Activated CD4-positive, alpha-beta T cell treated with anti-CD3 and anti-CD28 coated beads for 36 hours (primary cell): ENCODE data around the gene MAN1A1. TPM values are rescaled to one million over a fixed set of nuclear protein-coding genes. Genes with fewer than 3 reads are reported as not detected.

Experiments
- ATAC-seq: fragments of 200-7000 bp; cut with Tn5 transposase; one replicate; pipeline ENCODE4 v1.10.0; 2021; ENCODE audit warnings: mild to moderate bottlenecking, moderate library complexity
- CTCF ChIA-PET: fragments of 350-600 bp; sonication (Branson Sonifier 250); formaldehyde crosslinking; loops from one replicate; lab custom pipeline; 2021; ENCODE audit warnings: antibody characterized with exemption; lab: Charles Lee
- POLR2A ChIA-PET: fragments of 350-600 bp; sonication (Branson Sonifier 250); formaldehyde crosslinking; loops from one replicate; lab custom pipeline; 2021; ENCODE audit warnings: antibody characterized with exemption, inconsistent platforms; lab: Charles Lee
- DNase-seq: peaks from one replicate; pipeline ENCODE4 v3.0.0-alpha.2; 2020
- H3K27ac Mint-ChIP-seq: one replicate; pipeline ENCODE4 v1.8.0; 2021; ENCODE audit warnings: mixed read lengths
- H3K27me3 Mint-ChIP-seq: one replicate; pipeline ENCODE4 v1.8.0; 2021; ENCODE audit warnings: mixed read lengths
- H3K36me3 Mint-ChIP-seq: one replicate; pipeline ENCODE4 v1.8.0; 2021; ENCODE audit warnings: low read depth, mixed read lengths
- H3K4me1 Mint-ChIP-seq: one replicate; pipeline ENCODE4 v1.8.0; 2021; ENCODE audit warnings: mixed read lengths
- H3K4me3 Mint-ChIP-seq: one replicate; pipeline ENCODE4 v1.8.0; 2021; ENCODE audit warnings: mild to moderate bottlenecking, moderate library complexity, mixed read lengths
- H3K9me3 Mint-ChIP-seq: one replicate; pipeline ENCODE4 v1.8.0; 2021; ENCODE audit warnings: low read depth, mixed read lengths
- intact Hi-C, 2 experiments: fragments of 100-400 bp; cut with DNase I in 1 of 2; cut with micrococcal nuclease in 1 of 2; formaldehyde crosslinking; loops; one replicate each; pipeline versions ENCODE4 v1.14.2 to v1.15.1; 2022 to 2024; cut with DNase I, micrococcal nuclease
- total RNA-seq, 2 experiments: library from RNA; stranded (reverse); gene quantifications; one replicate each; pipeline ENCODE4 v1.2.3, GENCODE V29; 2021

MAN1A1 gene
- total RNA-seq, 2 experiments from 2014 or later, result 15.3 to 18.4 TPM

DNA sequence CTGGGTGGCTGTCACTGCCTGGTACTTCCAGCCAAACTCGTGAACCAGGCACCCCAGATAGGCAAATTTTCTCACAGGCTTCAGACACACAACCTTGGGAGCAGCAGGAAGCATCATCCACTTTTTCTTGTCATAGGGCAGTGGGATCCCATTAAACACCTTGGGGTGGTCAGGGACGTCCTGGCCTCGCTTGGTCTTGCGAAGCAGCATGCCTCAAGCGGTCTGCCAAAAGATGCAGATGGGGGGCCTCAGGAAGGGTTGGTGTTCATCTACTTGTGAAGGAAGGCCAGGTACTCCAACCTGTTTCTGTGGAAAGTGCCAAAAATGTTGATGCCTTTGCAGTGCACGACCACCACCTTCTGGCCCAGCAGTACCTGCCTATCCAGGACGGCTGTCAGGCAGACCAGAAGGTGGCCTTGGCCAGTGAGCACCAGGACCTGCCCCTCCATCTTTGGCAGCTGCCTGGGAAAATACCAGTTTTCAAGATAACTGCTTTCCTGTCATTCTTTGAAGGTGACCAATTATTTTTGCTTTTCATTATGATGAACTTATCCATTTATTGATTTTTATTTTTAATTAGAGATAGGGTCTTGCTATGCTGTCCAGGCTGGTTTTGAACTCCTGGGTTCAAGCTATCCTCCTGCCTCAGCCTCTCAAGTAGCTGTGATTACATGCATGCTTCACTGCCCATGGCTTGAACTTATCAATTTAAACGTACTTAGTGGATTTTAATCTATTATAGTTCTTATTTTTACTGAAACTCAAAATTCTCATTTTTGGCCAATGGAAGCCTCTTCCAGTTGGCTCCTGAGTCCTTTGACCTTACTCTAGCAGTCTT is 80.1 kb downstream of the MAN1A1 start:
- Mint-ChIP-seq H3K4me3 (no peak overlapping the region), H3K27ac (no peak overlapping the region), H3K9me3 (peaks cover 8% of the 10 kb centered on the region), H3K27me3 (no peaks in the 10 kb centered on the region), H3K36me3 (peaks cover 16% of the 10 kb centered on the region), H3K4me1 (peaks cover 20% of the 10 kb centered on the region)
- ChIA-PET POLR2A (no interaction called here), CTCF (interaction anchor here (0.7 kb wide), 1 partner anchor 144 kb away, joined by 3 read pairs; no protein-coding TSS in a partner anchor)
- DNase-seq, result no peak
- no peak for ATAC-seq
- intact Hi-C loops, result no loop called here

GRCh38 chr6:119267126-119267905 is 82.2 kb downstream of the MAN1A1 start:
- Mint-ChIP-seq H3K36me3 (peaks cover 22% of the 10 kb centered on the region), H3K27ac (no peak overlapping the region), H3K27me3 (no peaks in the 10 kb centered on the region), H3K9me3 (peaks cover 13% of the 10 kb centered on the region), H3K4me3 (no peak overlapping the region), H3K4me1 (peaks cover 20% of the 10 kb centered on the region)
- ATAC-seq (peak; percentile 72), DNase-seq (no peak)
- POLR2A ChIA-PET, result no interaction called here
- intact Hi-C loops, result no loop called here
- CTCF ChIA-PET, result no interaction called here

GRCh38 chr6:119264854-119265397 is 84.6 kb downstream of the MAN1A1 start:
- Mint-ChIP-seq H3K4me3 (no peak overlapping the region), H3K4me1 (peaks cover 28% of the 10 kb centered on the region), H3K9me3 (peaks cover 7% of the 10 kb centered on the region), H3K27me3 (no peaks in the 10 kb centered on the region), H3K36me3 (peaks cover 13% of the 10 kb centered on the region), H3K27ac (no peak overlapping the region)
- CTCF ChIA-PET, result interaction anchor here (1.1 to 1.4 kb wide), 2 partner anchors 8 to 22 kb away, joined by 3 read pairs; no protein-coding TSS in a partner anchor
- intact Hi-C loops, result no loop called here
- POLR2A ChIA-PET, result no interaction called here
- ATAC-seq (no peak), DNase-seq (no peak)

- Mint-ChIP-seq H3K27me3 (no peaks in the 10 kb centered on the region), H3K9me3 (peaks cover 7% of the 10 kb centered on the region), H3K36me3 (peaks cover 11% of the 10 kb centered on the region), H3K4me1 (peaks cover 17% of the 10 kb centered on the region), H3K4me3 (no peak overlapping the region), H3K27ac (no peak overlapping the region)
- intact Hi-C loops, result no loop called here
- ChIA-PET POLR2A (no interaction called here), CTCF (no interaction called here)
- DNase-seq, result no peak
- no peak for ATAC-seq
Observed at GRCh38 chr6:119262612-119263011, 86.9 kb downstream of the MAN1A1 start.

DNA sequence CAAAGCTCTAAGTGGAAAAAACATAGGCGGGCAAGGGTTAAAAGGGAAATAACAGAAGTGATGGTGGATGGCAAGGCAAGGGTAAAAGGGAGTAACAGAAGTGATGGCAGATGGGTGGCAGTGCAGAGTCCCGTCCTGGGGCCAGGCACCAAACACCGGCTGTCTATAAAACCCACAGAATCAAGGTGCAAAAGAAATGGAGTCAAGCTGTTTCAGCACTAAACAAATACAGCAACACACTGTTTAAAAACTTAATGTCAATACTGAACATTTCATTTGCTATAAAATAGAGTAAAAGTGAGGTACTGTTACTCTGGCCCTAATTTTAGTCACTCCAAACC is 87.6 kb downstream of the MAN1A1 start:
- DNase-seq, result no peak
- POLR2A ChIA-PET, result no interaction called here
- peaks cover 20% of the 10 kb centered on the region for H3K4me1 Mint-ChIP-seq
- intact Hi-C loops, result no loop called here
- peaks cover 7% of the 10 kb centered on the region for H3K9me3 Mint-ChIP-seq
- H3K27me3 Mint-ChIP-seq, result no peaks in the 10 kb centered on the region
- H3K36me3 Mint-ChIP-seq, result peaks cover 11% of the 10 kb centered on the region
- no peak for ATAC-seq
- H3K27ac Mint-ChIP-seq, result peak overlapping the region; percentile 44
- CTCF ChIA-PET, result interaction anchor here (0.8 kb wide), 1 partner anchor 20 kb away, joined by 3 read pairs; no protein-coding TSS in a partner anchor
- H3K4me3 Mint-ChIP-seq, result no peak overlapping the region

DNA sequence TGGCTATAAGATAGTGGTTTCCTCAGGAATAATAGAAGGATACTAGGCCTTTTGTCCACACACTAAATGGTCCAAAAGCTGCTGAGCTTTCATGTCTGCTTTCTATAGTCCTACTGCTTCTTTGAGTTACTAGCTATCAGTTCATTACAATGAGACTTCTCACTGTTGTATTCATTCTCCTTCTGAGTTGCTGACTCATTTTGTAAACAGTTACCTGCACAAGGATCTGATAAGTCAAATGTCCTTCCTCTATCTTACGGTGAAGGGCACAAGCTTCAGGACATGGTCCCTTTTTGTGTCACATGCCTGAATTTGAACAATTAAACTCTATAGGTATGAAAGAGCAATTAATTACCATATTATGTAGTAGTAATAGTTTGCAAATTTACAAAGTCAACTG is 90.5 kb downstream of the MAN1A1 start:
- Mint-ChIP-seq H3K36me3 (peaks cover 11% of the 10 kb centered on the region), H3K9me3 (peaks cover 7% of the 10 kb centered on the region), H3K27ac (no peak overlapping the region), H3K4me3 (no peak overlapping the region), H3K4me1 (peaks cover 32% of the 10 kb centered on the region), H3K27me3 (no peaks in the 10 kb centered on the region)
- intact Hi-C loops, result no loop called here
- DNase-seq (no peak), ATAC-seq (no peak)
- ChIA-PET POLR2A (no interaction called here), CTCF (interaction anchor here (1.9 kb wide), 1 partner anchor 11 kb away, joined by 4 read pairs; no protein-coding TSS in a partner anchor)

DNA sequence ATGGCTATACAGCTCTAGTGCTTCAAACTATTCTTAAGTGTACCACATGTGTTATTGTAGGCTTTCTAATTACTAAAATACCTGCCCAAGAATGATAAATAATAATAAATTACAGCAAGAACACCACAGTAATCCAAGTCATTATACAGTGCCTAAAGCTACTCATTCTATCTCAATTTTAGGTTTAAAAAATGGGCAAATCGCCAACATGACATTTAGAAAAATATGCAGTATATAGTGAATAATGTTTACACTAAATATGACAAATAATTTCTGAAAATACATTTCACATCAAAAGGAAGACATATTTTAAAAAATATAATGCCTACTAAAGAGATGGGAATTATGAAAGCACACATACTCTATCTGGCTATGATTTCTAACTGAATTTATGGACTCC is 91.8 kb downstream of the MAN1A1 start:
- Mint-ChIP-seq H3K27ac (no peak overlapping the region), H3K4me1 (peaks cover 32% of the 10 kb centered on the region), H3K27me3 (no peaks in the 10 kb centered on the region), H3K9me3 (peaks cover 4% of the 10 kb centered on the region), H3K36me3 (peaks cover 11% of the 10 kb centered on the region), H3K4me3 (no peak overlapping the region)
- ChIA-PET POLR2A (no interaction called here), CTCF (interaction anchor here (1.1 kb wide), 1 partner anchor 147 kb away, joined by 4 read pairs; no protein-coding TSS in a partner anchor)
- DNase-seq (no peak), ATAC-seq (no peak)
- intact Hi-C loops, result no loop called here

GRCh38 chr6:119256978-119257462 is 92.5 kb downstream of the MAN1A1 start:
- Mint-ChIP-seq H3K27ac (peak overlapping the region; percentile 11), H3K27me3 (no peaks in the 10 kb centered on the region), H3K4me1 (peaks cover 32% of the 10 kb centered on the region), H3K4me3 (no peak overlapping the region), H3K36me3 (peaks cover 8% of the 10 kb centered on the region), H3K9me3 (peaks cover 2% of the 10 kb centered on the region)
- intact Hi-C loops, result no loop called here
- ChIA-PET POLR2A (no interaction called here), CTCF (interaction anchor here (1.1 kb wide), 1 partner anchor 146 kb away, joined by 4 read pairs; no protein-coding TSS in a partner anchor)
- DNase-seq (no peak), ATAC-seq (no peak)

DNA sequence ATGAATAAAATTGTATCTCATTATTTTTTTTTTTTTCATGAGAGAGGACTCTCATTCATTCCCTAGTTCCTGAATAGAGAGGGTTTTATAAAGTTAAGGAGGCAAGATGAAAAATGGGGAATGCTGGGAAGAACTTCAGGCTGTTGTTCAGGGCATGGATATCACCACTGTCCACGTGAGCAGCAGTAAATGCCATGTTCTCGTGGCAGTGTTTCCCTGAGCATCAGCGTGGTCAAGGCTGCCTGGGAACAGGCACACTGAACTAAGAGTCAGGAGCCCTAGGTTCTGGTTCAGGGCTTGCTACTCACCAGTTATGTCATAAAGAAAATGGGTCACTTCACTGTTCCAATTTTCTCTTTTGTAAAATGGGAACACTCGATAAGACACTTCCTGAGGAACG is 93.2 kb downstream of the MAN1A1 start:
- no peaks in the 10 kb centered on the region for H3K27me3 Mint-ChIP-seq
- H3K27ac Mint-ChIP-seq, result no peak overlapping the region
- ChIA-PET CTCF (interaction anchor here (1.1 to 1.6 kb wide), 2 partner anchors 10 to 145 kb away, joined by 4 read pairs; no protein-coding TSS in a partner anchor), POLR2A (no interaction called here)
- H3K4me3 Mint-ChIP-seq, result no peak overlapping the region
- no peaks in the 10 kb centered on the region for H3K9me3 Mint-ChIP-seq
- no peak for DNase-seq
- ATAC-seq, result no peak
- H3K4me1 Mint-ChIP-seq, result peaks cover 26% of the 10 kb centered on the region
- intact Hi-C loops, result no loop called here
- peaks cover 3% of the 10 kb centered on the region for H3K36me3 Mint-ChIP-seq

GRCh38 chr6:119255492-119255891 is 94.1 kb downstream of the MAN1A1 start:
- DNase-seq (peak; percentile 12), ATAC-seq (peak; percentile 81)
- peaks cover 24% of the 10 kb centered on the region for H3K4me1 Mint-ChIP-seq
- no peaks in the 10 kb centered on the region for H3K9me3 Mint-ChIP-seq
- POLR2A ChIA-PET, result no interaction called here
- CTCF ChIA-PET, result interaction anchor here (1.4 to 1.6 kb wide), 2 partner anchors 9 to 21 kb away, joined by 3 to 4 read pairs; no protein-coding TSS in a partner anchor
- intact Hi-C loops, result no loop called here
- no peak overlapping the region for H3K4me3 Mint-ChIP-seq
- no peak overlapping the region for H3K27ac Mint-ChIP-seq
- H3K36me3 Mint-ChIP-seq, result peaks cover 5% of the 10 kb centered on the region
- H3K27me3 Mint-ChIP-seq, result no peaks in the 10 kb centered on the region

DNA sequence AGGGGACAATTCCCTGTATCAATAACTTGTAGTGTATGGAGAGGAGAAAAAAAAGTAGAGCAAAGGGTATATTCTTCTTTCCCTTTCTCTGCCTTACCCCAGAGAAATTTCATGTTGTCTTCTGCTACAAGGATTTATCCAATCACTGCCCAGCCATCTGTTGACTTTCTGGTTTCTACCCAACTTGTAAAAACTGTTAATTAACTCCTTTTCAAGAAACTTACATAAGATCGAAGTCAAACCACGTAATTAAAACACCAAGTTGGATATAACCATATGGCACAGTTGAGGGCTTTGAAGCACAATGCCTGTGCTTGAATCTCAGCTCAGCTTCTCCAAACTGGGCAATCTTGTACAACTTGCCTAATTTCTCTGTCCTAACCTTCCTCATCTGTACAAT is 99.5 kb downstream of the MAN1A1 start:
- no peaks in the 10 kb centered on the region for H3K27me3 Mint-ChIP-seq
- peaks cover 2% of the 10 kb centered on the region for H3K4me1 Mint-ChIP-seq
- CTCF ChIA-PET, result interaction anchor here (0.6 kb wide), 2 partner anchors 122 to 137 kb away, joined by 4 to 7 read pairs; no protein-coding TSS in a partner anchor

More for the DNA sequence above, 99.5 kb downstream of the MAN1A1 start:
- Mint-ChIP-seq H3K27ac (no peak overlapping the region), H3K36me3 (peaks cover 12% of the 10 kb centered on the region), H3K4me3 (no peak overlapping the region), H3K9me3 (no peaks in the 10 kb centered on the region)
- POLR2A ChIA-PET, result no interaction called here
- DNase-seq (no peak), ATAC-seq (no peak)
- intact Hi-C loops, result no loop called here
